ENCODE data around the gene EBF3.

- TF ChIP-seq POLR2A (IDR thresholded peaks at IDR 0.05; ENCODE audit: low read length) = no peak
- no peak for TF ChIP-seq GATA1 (IDR thresholded peaks at IDR 0.05; ENCODE audit: low read depth, low read length)
These were observed 176.5 kb downstream of the EBF3 start for GRCh38 chr10:129787557-129787956.
